ENCODE results near the gene ZNF423. TPM values are rescaled to one million over a fixed set of nuclear protein-coding genes. Genes with fewer than 3 reads are reported as not detected.

The ZNF423 gene
- total RNA-seq, 4 donors from 2014 or later: 7.0 to 19.7 (median 8.4) TPM

DNA sequence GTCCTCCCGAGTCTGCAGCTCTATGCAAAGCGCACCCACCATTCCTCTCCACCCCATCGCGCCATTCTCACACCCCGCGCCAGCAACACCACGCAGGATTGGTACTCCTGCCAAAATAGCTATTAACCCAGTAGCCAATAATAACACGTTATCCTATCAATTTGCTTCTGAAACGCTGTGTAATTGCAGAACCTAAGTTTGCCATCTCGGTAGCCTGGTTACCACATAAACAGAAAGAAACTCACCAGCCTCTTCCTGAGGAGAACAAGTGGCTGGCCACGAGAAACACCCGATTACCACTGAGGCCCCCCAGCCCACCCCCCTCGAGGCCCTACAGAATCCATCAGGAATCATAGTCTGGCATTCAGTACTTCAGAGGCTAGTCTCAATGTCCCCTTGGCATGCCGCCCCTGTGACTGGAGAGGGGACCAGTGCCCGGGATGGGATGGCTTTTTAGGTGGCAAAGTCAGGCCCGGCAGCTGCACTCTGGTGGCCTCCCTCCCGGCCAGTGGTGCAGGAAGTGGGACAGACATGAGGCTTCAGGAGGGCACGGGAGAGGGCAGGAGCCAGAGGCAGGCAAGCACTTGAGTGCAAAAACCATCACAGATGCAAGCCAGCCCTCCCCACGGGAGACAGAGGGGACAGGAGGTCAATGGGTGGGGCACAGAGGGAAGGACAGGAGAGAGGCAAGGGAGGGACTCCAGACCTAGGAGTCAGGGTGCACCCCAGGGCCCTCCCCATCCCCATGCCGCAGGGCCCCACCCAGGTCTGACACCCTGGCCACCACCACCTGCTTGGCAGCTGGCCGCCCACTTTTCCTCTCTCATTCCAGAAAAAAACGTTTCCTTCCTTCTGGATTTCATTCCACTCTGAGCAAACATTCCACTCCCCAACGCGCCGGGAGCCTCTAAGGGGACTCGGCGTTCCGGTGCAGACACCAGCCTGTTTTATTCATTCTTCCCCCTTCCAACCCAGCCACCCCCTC, 192.5 kb downstream of the ZNF423 start:
- Histone ChIP-seq H3K4me1 (peaks cover 0 to 49% (median 26%) of the 10 kb centered on the region in 3 donors), H3K4me3 (peak overlapping the region in 1 of 2 donors; percentile 43), H3K27me3 (no peaks in the 10 kb centered on the region), H3K27ac (peak overlapping the region; percentile 32 to 86 (median 82)), H3K9me3 (no peaks in the 10 kb centered on the region), H3K36me3 (no peaks in the 10 kb centered on the region)
- ATAC-seq: peak; percentile 50
- TF ChIP-seq, protein P1, sequence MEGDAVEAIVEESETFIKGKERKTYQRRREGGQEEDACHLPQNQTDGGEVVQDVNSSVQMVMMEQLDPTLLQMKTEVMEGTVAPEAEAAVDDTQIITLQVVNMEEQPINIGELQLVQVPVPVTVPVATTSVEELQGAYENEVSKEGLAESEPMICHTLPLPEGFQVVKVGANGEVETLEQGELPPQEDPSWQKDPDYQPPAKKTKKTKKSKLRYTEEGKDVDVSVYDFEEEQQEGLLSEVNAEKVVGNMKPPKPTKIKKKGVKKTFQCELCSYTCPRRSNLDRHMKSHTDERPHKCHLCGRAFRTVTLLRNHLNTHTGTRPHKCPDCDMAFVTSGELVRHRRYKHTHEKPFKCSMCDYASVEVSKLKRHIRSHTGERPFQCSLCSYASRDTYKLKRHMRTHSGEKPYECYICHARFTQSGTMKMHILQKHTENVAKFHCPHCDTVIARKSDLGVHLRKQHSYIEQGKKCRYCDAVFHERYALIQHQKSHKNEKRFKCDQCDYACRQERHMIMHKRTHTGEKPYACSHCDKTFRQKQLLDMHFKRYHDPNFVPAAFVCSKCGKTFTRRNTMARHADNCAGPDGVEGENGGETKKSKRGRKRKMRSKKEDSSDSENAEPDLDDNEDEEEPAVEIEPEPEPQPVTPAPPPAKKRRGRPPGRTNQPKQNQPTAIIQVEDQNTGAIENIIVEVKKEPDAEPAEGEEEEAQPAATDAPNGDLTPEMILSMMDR (IDR thresholded peaks at IDR 0.05): no peak
- TF ChIP-seq POLR2AphosphoS5 (IDR thresholded peaks at IDR 0.05) (no peak), EP300 (IDR thresholded peaks at IDR 0.05) (no peak), POLR2A (IDR thresholded peaks at IDR 0.05) (no peak)
- 12 to 16% methylated on average over 15 to 17 of the region's 28 CpGs for WGBS, 2 donors (ENCODE audit: low coverage in 1 of 2)

DNA sequence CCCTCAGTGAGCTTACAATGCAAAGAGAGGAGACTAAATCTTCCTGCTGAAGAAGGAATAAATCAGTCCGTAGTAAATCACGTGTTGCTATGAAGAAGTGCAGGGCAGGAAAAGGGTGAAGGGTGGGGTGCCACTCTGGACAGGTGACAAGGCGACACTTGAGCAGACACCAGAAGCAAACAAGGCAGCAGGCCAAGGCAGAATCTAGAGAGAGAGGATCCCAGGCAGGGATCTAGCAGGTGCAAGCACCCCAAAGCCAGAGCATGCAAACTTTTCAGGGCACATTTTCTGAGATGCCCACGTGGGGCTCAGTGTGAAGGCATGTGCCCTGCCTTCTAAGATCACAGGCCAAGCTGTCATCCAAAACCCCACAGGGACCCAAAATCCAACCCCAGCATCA, 193.3 kb downstream of the ZNF423 start:
- Histone ChIP-seq H3K36me3 (no peaks in the 10 kb centered on the region), H3K4me1 (peaks cover 0 to 49% (median 26%) of the 10 kb centered on the region in 3 donors), H3K4me3 (peak overlapping the region in 1 of 2 donors; percentile 43), H3K27ac (peak overlapping the region in 3 of 4 donors; percentile 82 to 86 (median 83)), H3K9me3 (no peaks in the 10 kb centered on the region), H3K27me3 (no peaks in the 10 kb centered on the region)
- TF ChIP-seq, protein P1 (IDR thresholded peaks at IDR 0.05): no peak
- TF ChIP-seq POLR2AphosphoS5 (IDR thresholded peaks at IDR 0.05) (no peak), POLR2A (IDR thresholded peaks at IDR 0.05) (no peak), EP300 (IDR thresholded peaks at IDR 0.05) (no peak)
- ATAC-seq: no peak
- 89 to 92% methylated on average over 2 to 4 of the region's 4 CpGs for WGBS, 2 donors (ENCODE audit: low coverage in 1 of 2)

DNA sequence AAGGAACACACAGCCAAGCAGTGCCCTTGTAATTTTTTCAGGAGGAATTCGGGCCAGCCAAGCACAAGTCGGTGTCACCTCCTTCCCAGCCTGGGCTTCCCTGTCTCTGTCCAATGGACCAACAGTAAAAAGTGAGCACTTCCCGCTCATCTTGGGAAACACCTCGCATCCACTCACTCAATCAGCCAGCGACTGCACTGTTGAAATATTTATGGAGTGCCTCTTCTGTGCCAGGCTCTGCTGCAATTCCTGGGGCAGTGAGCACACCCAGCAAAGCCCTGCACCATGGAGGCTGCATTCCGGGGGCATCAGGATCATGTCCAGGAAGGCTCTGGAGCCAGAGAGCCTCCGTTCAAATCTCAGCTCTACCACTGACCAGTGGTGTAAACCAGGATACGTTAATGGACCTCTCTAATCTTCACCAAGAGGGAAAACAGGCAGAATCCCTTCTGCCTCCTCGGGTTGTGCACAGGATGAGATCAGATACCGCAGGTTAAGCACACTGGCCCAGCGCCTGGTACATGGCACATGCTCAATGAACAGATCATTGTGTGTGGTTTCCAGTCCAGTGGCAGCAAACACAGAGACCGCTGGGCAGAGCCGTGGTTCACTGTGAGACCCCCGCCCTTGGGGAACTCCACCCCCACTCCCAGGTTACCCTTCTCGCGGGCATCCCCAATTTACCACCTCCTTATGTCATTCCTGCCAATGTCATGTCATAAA, 194.3 kb downstream of the ZNF423 start:
- peak overlapping the region in 2 of 4 donors; percentile 19 to 25 for H3K27ac ChIP-seq
- peaks cover 0 to 49% (median 26%) of the 10 kb centered on the region in 3 donors for H3K4me1 ChIP-seq
- ATAC-seq: no peak

GRCh38 chr16:49660626-49661025, 195.3 kb downstream of the ZNF423 start:
- Histone ChIP-seq H3K4me3 (no peak overlapping the region), H3K36me3 (no peaks in the 10 kb centered on the region), H3K4me1 (peaks cover 0 to 44% (median 23%) of the 10 kb centered on the region in 3 donors), H3K27me3 (no peaks in the 10 kb centered on the region), H3K9me3 (no peaks in the 10 kb centered on the region), H3K27ac (no peak overlapping the region)
- TF ChIP-seq POLR2AphosphoS5 (IDR thresholded peaks at IDR 0.05) (no peak), EP300 (IDR thresholded peaks at IDR 0.05) (no peak), POLR2A (IDR thresholded peaks at IDR 0.05) (no peak)
- TF ChIP-seq, protein P1 (IDR thresholded peaks at IDR 0.05): no peak
- ATAC-seq: no peak
- 61% methylated on average over 3 of the region's 3 CpGs; no CpG with 5 or more reads in 1 of the 2 donors for WGBS, 2 donors (ENCODE audit: low coverage in 1 of 2)

More for the DNA sequence above, 194.3 kb downstream of the ZNF423 start:
- Histone ChIP-seq H3K4me3 (no peak overlapping the region), H3K36me3 (no peaks in the 10 kb centered on the region), H3K9me3 (no peaks in the 10 kb centered on the region), H3K27me3 (no peaks in the 10 kb centered on the region)
- WGBS, 2 donors (ENCODE audit: low coverage in 1 of 2): 20% methylated on average over 1 of the region's 16 CpGs; no CpG with 5 or more reads in 1 of the 2 donors
- TF ChIP-seq POLR2A (IDR thresholded peaks at IDR 0.05) (no peak), EP300 (IDR thresholded peaks at IDR 0.05) (no peak), POLR2AphosphoS5 (IDR thresholded peaks at IDR 0.05) (no peak)
- TF ChIP-seq, protein P1 (IDR thresholded peaks at IDR 0.05): no peak
